A549 (cell line): ENCODE measurements around the gene SGTA.

ENCODE experiments used
- CHD4 ChIP-seq: fragments of 200-600 bp; sonication (generic); IDR thresholded peaks from 2 replicates; pipeline ENCODE4 v1.6.1; 2016; ENCODE audit warnings: antibody characterized with exemption, mild to moderate bottlenecking, borderline replicate concordance
- CTCF ChIP-seq: fragments of >200 bp; sonication (Bioruptor Twin); formaldehyde crosslinking; IDR thresholded peaks from 3 replicates; pipeline ENCODE4 v1.5.1; 2016
- TP53 ChIP-seq: fragments of 250-450 bp; sonication (Bioruptor Pico); IDR thresholded peaks from 2 replicates; pipeline ENCODE4 v1.5.0; 2021; ENCODE audit warnings: mild to moderate bottlenecking, moderate library complexity
- ZNF302 ChIP-seq: fragments of 250-450 bp; sonication (Bioruptor Pico); IDR thresholded peaks from 2 replicates; pipeline ENCODE4 v1.9.0; 2021; ENCODE audit warnings: inconsistent platforms, mild to moderate bottlenecking, moderate library complexity

DNA sequence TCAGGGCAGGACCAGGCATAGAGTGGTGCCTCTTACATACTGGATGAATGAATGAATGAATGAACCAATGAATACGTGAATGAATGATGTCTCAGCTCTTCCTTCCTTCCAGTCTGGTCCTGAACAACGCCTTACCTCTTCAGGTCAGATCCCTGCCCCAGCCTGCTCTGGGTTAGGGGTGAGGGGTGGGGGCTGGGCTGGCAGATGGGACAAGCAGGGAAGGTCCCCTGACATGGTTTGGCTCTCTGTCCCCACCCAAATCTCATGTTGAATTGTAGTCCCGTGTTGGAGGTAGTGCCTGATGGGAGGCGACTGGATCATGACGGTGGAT lies 71.2 kb downstream of the SGTA start:
- no peak for TF ChIP-seq CHD4
- TF ChIP-seq CTCF, result no peak
- TF ChIP-seq TP53 (CRISPR knock-in tag), result no peak
- no peak for TF ChIP-seq ZNF302
